ENCODE measurements around the gene L3MBTL3.

Gene L3MBTL3

DNA sequence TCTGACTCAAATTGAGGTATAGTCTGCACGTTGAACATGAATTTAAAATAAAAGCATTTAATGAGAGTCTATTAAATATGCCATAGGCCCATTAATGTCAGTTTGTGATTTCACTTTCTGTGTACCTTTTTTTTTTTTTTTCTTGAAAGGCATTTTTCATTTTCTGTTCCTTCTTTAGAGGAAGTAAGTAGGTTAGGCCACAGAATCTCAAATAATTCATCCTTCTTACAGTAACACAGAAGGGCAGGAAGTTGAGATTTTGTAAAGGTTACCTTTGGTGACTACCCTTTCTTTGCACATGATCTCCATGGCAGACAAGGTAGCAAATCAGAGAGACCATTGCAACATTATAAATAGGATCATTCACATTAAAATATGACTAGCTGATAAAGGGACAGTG lies 9.6 kb downstream of the L3MBTL3 start:
- DNase-seq: peak in 1 of 2 donors; percentile 76

DNA sequence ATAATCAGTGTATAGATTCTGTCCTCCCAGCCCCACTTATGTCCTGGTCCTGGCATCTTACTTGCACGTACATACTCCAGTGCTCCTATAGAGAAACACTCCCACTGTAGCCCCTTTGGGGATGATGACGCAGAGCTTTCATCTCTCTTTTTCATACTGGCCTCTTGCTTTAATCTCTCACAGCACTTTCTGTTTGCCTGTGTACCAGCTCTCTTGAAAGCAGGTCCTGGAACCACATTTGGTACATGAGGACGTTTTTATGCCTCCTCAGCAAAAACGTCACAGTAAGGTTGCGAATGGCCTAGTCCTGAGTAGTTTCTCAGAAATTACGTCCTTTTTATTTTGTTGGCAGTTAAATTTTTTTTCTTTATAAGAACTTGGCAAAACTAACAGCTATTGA lies 10.8 kb downstream of the L3MBTL3 start:
- DNase-seq: peak; percentile 50 to 77

DNA sequence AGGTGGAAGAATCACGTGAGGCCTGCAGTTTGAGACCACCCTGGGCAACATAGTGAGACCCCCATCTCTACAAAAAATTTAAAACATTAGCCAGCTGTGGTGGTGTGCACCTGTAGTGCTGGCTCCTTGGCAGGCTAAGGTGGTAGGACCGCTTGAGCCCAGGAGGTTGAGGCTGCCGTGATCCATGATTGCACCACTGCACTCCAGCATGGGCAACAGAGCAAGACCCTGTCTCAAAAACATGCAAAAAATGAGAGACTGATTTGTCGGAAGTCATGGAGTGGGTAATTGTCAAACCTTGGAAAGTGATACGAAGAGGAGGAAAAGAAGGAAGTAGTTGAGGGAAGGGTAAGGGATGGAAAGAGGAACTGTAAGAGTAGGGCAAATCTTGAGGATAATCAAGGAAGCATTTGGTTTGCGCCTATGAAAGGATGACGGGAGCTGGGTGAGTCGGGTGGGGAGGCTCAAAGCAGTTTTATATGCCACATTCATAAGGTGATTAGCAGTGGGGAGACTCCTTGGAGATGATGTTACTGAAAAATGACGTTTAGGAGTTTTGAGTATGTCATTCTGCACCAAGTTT lies 14.5 kb downstream of the L3MBTL3 start:
- no peak for DNase-seq

DNA sequence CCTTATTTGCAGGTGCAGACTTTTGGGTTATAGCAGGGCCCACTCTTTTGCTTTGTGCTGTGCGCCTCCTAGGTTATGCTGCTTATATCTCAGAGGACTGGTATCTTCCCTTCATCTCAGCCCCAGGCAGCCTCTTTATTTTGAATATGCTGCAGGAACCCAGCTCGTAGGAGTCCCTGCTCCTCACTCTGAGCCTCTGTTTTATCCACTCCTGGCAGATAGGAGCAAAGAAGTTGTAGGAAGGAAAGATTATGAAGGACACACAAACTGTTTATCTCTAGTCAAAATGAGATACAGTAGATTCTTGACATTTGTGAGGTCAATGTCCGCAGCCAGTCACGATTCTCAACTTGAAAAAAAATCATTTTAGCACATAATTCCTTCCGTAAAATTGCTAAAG lies 15.6 kb downstream of the L3MBTL3 start:
- DNase-seq: no peak

DNA sequence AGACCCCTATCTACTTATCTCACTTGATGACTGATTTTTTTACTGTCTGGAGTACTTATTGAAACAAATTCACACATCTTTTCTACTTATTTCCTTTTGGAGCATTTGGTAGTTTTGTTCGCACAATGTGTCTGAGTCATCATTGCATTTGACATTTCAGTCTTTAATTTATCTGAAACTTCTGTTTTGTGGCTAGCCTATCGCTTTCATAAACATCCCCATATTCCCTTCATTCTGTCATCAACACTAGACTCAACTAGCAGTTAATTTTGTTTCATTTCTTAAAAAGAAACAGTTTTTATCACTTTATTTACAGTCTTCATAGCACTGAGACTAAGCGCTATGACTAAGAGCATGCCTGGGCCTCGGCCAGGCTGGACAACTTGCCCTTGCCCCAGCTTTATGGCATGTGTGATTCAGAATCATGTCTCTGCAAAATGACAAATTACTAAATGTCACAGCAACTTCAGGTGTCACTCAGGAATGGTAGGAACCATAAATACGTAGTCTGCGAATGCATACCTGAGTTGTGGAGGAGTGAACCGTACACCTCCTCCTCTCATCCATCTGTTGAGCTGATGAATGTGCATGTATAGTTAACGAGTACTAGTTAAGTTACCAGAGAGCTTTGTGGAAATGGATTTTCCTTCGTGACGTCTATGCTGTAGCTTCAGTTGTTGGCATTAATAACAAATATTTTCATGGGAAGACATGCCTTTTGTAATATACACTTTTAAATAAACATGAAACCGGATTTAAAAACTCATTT lies 16.2 kb downstream of the L3MBTL3 start:
- no peak for DNase-seq

DNA sequence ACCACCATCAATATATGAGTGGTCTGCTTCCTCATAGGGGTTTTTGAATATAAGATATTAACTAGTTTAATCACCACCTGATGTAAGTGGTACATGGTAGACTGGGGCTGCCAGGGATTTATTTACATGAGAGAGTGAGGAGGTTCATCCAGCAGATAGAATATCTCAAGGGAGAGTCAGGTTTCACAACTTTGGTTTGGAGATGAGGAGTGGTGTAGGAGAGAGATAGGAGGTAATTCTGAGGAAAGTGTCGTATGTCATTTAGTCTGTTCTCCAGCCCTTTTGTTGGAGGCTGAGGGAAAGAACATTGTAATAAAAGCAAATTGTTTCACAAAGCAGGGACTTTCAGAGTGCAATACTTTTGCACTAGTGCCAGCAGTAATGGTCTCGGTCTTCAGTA lies 16.8 kb downstream of the L3MBTL3 start:
- no peak for DNase-seq

DNA sequence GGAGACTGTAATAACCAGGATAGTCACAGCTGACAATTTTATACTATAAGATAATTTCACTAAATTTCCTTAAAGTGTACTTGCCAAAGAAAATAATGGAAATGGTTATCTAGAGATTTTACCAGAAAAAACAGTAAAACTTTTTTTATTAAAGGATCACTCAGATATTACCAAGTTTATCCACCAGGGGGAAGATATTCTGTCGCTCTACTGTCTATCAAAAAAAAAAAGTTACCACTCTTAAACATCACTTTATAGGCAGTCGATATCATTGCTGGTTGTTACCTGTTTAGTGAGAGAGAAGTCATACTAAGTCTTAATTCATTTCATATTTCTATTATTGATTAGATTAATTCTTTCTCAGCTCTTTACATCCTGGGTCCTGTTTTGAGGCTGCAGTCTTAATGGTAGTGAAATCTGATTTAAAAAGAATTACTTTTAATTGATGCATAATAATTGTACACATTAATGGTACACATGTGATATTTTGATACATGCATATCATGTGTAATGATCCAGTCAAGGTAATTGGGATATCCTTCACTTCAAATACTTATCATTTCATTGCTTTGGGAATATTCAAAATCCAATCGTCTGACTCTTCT lies 18.9 kb downstream of the L3MBTL3 start:
- DNase-seq: peak in 1 of 2 donors; percentile 50

DNA sequence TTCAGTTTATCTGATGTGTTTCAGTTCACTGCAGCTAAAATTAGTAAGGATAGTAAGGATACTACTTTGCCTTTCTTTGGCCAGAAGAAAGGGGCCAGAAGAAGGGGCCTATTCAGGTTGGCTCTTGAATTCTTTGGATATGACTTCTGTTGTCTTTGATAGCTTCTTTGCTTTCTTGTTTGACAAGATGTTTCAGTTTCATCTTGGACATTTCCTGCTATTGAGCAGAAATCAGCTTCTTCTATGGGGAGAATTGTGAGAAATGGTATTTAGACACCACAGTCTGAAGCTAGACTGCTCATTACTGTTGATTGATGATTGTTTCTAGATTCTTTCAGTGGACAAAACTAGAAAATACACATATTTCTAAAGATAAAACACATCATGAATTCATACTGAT lies 23.2 kb downstream of the L3MBTL3 start:
- no peak for DNase-seq

DNA sequence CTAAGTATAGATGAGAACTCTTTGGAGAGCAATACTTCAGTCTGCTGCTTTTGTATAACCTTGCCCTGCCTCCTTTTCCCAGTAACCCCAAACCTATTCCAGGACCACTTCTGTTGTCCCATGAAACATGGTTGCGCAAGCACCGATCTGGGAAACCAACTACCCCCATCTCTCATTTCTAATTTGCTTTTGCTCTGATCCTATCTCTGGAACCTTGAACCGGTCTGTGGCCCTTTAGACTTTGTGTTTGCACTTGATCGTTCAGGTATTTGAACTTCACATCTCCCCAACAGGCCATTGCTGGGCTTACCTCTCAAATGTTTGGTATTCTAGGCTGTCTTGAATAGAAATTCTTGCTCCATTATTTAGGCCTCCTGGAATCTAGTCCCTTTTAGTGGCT lies 25.0 kb downstream of the L3MBTL3 start:
- no peak for DNase-seq

DNA sequence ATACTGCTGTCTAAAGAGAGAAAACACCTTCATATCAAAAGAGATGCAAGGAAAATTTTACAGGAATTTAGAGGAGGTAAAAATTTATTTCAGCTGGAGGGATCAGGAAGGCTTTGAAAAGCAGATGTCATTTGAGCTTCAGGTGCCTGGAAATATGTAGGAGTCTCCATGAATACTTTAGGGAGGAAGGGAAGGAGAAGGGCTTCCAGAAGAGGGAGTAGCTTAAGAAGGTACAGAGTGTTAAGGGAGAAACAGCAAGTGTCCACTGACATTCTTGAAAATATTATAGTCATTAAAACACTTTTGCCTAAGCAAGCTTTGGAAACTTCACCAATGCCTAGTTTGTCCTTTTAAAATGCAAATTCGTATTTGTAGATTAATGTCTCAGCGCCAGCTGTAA lies 27.2 kb downstream of the L3MBTL3 start:
- DNase-seq: no peak

DNA sequence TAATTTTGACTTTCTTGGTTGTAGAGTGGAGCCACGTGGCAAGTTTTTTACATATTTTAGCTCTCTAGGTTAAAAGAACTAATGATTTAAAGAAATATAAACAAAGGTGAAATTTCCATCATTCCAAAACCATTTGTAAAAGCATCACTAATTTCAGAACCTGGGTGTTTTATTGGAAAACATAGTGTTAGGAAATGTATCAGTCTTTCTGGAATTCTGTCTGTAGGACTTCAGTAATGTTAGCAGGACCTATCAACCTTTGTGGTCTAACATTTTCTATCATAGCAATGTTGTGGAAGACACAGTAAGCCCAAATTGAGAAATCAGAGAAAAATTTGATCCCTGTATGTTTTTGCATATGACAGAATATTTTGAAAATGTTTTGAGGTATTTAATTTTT lies 28.3 kb downstream of the L3MBTL3 start:
- no peak for DNase-seq

DNA sequence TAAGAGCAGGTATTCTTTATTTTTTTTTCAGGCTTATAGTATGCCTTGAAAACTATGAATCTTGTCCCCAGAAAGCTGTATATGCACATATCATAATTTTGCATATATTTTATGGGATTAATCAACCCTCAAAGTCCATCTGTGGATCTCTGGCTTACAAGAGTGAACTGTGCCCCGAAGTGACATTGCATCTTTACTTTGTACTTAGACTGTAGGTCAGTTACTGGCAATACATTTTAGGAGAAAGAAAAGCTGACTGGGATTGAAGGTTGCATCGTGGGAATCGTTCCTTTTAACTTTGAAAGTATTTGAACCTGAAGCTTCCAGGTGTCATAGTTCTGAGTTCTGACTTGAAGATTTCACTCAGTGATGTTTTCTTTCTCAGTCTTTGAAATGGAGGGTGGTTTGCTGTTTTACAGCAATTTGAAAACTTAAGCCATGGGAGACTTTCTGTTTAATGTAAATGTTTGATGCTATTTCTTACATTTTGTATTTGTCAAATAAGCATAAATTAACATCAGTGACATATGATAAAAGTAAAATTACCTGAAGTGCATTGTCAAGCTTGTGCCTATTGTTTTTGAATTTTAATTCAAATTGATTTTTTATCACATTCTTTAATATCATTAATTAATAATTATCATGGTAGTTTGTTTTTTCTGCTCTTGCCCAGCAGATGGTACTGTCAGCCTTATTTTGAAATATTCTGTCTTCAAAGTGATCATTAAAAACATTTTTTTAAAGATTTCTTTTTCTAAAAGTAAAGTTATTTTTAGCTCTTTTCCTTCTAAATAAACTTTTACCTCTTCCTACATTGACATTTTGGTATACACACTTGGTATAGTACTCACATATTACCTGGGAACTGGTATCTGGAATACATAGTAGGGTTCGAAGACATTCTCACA lies 29.0 kb downstream of the L3MBTL3 start:
- DNase-seq: no peak

DNA sequence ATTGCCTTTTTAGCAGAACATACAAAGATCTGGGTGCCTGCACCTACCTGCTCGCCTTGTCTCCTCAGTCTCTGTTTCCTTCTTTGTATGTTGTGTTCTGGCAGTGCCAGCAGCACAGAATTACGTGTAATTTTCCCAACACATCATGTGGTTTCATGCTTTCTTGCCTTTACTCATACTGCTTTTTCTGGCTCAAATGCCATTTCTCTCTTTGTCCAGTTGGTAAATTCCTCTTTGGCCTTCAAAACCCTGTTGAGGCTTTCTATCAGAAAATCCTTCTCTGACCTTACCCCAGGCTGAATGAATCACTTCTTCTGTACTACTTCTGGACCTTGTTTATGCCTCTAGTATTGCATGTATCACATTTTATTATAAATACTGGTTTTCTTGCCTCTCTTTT lies 31.8 kb downstream of the L3MBTL3 start:
- DNase-seq: no peak

DNA sequence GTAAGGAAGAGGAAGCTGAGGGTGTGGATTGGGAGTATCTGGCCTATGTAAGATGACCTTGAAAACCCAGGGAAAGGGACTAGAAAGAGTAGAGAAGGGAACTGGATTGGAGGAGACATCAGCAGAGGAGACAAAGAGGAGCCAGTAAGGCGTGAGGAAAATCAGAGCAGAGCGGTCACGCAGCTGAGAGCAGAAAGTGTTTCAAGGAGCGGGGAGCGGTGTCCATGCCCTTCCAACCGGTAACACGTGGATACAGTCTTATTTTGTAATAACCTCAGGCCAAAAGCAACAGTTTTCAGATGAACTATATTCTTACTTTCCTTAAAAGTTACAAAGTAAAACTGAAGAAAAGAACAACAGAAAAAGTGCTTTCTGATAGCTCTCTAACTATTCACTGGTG lies 36.3 kb downstream of the L3MBTL3 start:
- DNase-seq: no peak

DNA sequence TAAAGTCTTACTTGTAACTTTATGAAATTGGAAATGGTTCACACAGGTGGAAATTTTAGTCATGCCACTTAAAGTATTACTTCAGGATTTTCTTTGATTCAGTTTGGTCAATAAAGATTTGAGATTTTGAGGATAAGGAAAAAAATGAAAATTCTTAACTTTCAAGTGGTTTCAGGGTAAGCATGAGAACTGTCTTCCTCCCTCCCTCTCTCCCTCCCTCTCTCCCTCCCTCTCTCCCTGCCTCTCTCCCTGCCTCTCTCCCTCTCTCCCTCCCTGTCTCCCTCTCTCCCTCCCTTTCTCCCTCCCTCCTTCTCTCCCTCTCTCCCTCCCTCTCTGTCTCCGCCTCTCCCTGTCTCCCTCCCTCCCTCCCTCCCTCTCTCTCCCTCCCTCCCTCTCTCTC lies 36.9 kb downstream of the L3MBTL3 start:
- DNase-seq: no peak

DNA sequence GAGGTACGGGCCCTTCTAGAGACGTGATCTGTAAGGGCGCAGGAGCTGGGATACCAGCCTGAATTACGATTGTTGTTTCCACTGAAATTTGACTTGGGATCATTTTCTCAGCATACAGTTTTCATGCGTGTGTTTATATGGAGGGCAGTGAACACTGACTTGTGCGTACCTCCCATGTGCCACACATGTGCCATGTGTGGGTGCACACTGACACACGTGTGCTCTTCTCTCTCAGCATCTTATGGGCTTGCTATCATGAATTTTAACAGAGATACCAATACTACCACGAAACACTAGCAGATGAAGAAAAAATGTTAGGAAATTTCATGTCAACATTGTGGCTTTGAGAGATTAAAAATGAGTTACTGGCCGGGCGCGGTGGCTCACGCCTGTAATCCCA lies 39.1 kb downstream of the L3MBTL3 start:
- DNase-seq: no peak

DNA sequence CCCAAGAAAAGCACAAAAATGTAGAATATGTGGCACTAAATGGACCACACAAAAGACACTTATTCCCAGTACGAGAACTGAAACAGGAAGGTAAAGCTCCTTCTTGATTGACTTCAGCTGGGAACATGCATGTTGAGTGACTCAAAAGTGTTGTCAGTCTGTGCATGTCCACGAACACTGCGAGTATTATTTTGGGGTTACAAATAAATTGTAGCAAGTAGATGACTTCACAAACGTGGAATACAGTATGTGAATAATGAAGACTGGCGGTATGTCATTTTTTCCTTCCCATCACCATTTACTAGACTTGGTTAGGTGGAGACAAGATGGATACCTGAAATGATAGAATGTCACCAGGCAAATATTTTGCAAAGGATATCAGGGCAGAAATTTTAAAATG lies 45.4 kb downstream of the L3MBTL3 start:
- no peak for DNase-seq

DNA sequence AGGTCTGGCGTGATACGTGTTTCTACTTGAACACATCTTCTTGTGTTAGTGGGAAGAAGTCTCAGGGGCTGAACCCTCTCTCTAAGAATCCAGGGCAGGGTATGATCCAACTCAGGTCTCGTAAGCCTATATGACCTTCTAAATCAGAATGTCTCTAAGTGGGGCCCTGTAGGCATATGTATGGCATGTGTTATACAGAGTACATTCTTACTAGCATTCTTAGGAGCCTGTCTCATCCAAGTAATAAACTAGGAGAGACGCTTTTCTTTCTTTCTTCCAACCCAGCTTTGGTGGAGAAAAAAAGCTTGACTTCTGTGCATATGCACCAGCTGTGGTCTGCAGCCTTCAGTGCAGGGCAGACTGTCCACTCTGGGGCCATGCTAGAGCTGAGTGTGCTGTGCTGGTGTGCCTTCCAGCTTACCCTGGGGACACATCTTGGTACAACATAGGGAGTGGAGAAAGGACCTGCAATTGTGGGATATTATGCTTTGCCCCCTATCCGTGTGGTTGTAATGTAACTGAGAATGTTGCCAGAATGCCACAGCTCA lies 47.3 kb downstream of the L3MBTL3 start:
- no peak for DNase-seq

DNA sequence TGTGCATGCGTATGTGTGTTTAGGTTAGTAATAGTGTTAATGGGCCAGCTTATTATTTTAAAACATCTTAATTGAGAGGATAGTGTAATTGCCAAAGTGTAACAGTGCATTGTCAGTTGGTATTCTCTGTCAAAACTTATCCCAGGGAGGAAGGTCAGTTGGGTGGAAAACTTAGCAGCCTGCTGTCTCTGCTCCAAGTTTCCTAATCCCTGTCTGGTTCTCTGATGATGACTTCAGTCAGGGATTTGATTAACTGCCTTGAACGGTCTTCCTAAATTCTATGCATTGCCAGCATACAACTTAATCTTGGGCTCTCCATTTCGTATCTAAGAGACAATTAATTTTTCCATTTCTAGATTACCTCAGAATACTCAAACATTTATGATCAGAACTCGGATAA lies 51.1 kb downstream of the L3MBTL3 start:
- no peak for DNase-seq

DNA sequence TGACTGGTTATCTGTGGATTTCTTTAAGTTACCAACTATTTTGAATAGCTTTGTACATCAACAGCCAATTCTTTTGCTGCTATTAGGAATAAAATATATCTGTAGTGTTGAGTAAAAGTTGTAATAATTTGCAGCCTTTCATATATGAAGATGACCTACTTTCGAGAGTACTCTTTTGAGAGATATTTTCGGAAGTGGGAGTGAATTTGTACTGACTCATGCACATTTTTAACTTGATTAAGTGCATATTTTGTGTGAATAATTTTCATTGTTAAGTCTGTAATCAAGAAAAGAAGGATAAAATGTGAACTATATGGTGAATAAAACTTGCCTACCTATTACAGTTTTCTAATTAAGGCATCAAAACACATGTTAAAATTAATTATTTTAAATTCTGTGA lies 51.9 kb downstream of the L3MBTL3 start:
- no peak for DNase-seq

DNA sequence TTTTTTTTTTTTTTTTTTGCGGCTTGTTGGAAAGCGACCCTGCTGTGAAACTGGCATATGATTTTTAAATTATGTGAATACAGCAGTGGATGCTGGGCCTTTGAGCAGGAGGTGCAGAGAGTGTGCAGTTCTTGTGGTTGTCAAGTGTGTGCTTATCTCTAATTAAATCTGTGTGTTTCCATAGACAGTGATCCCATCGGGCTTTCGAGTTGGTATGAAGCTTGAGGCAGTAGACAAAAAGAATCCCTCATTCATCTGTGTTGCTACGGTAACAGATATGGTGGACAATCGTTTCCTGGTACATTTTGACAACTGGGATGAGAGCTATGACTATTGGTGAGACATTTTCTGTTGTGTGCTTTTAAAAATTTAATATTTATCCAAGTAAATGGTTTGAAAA lies 52.4 kb downstream of the L3MBTL3 start:
- DNase-seq: peak in 1 of 2 donors; percentile 8

DNA sequence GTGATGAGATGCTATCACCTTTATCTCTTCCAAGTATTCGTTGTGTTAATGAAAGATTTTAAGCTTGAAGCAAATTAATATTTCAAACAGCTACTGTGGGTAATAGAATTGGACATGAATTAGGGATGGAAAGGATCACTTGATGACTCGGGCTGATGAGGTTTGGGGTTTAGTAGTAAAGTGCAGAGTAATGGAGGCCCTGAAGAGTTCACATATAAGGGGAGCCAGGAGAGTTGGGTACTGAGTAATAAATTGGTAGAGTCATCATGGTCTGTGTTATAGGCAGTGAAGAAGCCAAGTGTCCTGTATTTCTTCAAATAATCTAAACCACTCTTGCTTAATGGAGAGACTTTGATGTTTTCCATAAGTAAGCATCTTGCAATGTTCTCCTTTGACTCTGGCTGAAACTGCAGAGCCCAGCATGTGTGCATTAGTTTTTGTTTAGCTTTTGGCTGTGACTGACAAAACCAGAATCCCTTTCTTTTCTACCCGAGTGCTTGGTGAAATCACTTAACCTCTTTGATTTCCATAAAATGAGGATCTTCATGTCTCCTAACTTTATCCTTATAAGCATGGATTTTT lies 57.6 kb downstream of the L3MBTL3 start:
- DNase-seq: no peak

DNA sequence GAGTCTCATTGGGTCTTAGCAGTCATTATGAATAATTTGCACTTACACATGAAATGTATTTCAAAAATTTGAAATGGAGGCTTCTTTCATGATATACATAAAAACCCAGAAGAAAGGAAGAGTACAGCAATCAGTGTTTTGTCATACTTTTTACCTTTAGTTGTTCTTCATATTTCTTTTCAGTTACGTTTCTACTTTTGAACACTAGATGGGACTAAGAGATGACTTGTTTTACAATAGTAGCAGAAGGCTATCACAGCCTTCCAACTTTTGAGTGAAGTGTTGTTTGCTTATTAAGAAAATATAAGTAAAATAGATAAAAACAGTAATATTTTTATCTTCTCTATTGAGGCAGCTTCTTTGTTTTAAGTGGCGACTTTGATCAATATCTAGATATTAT lies 58.1 kb downstream of the L3MBTL3 start:
- peak in 1 of 2 donors; percentile 27 for DNase-seq
